K562 (cell line): ENCODE measurements around the gene PSMA8. TPM values are rescaled to one million over a fixed set of nuclear protein-coding genes. Genes with fewer than 3 reads are reported as not detected.

Source experiments
- ATAC-seq: fragments of 200-7000 bp; cut with Tn5 transposase; 3 replicates; pipeline ENCODE4 v1.9.1; 2020; ENCODE audit warnings: moderate library complexity
- BruUV-seq: library from RNA; stranded (reverse); fragments of 400-500 nt; replicated peaks from 2 replicates; lab custom pipeline; 2021; lab: Mats Ljungman, UMichigan
- CTCF ChIA-PET: fragments of 300-600 bp; formaldehyde crosslinking; extraction: SDS; loops from one replicate; lab custom pipeline; 2021; ENCODE audit warnings: low intra/inter-chr PET ratio; lab: Yijun Ruan, JAX
- POLR2A ChIA-PET: fragments of 300-600, 350-650 bp; sonication (Branson Sonifier 250); formaldehyde crosslinking; extraction: SDS; loops from one replicate; lab custom pipeline; 2021; ENCODE audit warnings: antibody characterized with exemption, inconsistent platforms; lab: Yijun Ruan, JAX
- DNase-seq, 4 experiments: peaks; one replicate each; pipeline versions ENCODE4 v3.0.0 to v3.0.0-alpha.2; 2011 to 2018; ENCODE audit warnings: low spot score in 3 of 4, mixed read lengths in 3 of 4; ENCODE audit errors: extremely low read depth in 1 of 4
- FAIRE-seq: peaks from 2 replicates; lab custom pipeline; 2011; peaks lifted over from hg19 to GRCh38; lab: Jason Lieb, UNC
- H2AFZ ChIP-seq: 2 replicates; pipeline ENCODE4 v1.6.0; 2011; ENCODE audit warnings: low read depth, low read length, control low read depth, inconsistent platforms
- H3K27ac ChIP-seq: fragments of 200-600 bp; 3 replicates; pipeline ENCODE4 v1.8.0; 2011; ENCODE audit warnings: low read depth, mild to moderate bottlenecking, control low read depth, inconsistent platforms, low read length, moderate library complexity, mixed read lengths; ENCODE audit errors: extremely low read depth
- H3K27me3 ChIP-seq, 2 experiments: fragments of 300-600 bp in 1 of 2; 2 replicates in 1 of 2; 3 replicates in 1 of 2; pipeline versions ENCODE4 v1.6.0 to v1.8.0; 2011; ENCODE audit warnings: inconsistent platforms in 2 of 2, low read length in 2 of 2, mild to moderate bottlenecking in 1 of 2, mixed read lengths in 1 of 2, moderate library complexity in 1 of 2; ENCODE audit not compliant: control insufficient read depth in 2 of 2, insufficient read depth in 2 of 2
- H3K36me3 ChIP-seq: fragments of 300-600 bp; 3 replicates; pipeline ENCODE4 v1.8.0; 2011; ENCODE audit warnings: mild to moderate bottlenecking, low read length, inconsistent platforms; ENCODE audit not compliant: control insufficient read depth, insufficient read depth
- H3K4me1 ChIP-seq, 2 experiments: fragments of 200-600 bp in 1 of 2; replicated peaks in 1 of 2; 2 replicates in 1 of 2; 3 replicates in 1 of 2; pipeline versions ENCODE4 v1.5.1 to v1.8.0; 2011; ENCODE audit warnings: inconsistent platforms in 2 of 2, low read length in 2 of 2, mild to moderate bottlenecking in 1 of 2, mixed read lengths in 1 of 2, moderate library complexity in 1 of 2; ENCODE audit not compliant: control insufficient read depth in 2 of 2, insufficient read depth in 2 of 2
- H3K4me2 ChIP-seq: 2 replicates; pipeline ENCODE4 v1.6.1; 2011; ENCODE audit warnings: low read length, control low read depth, inconsistent platforms, mixed read lengths; ENCODE audit not compliant: insufficient read depth
- H3K4me3 ChIP-seq: fragments of 200-600 bp; sonication (generic), shearing (Covaris generic); 2 replicates; pipeline ENCODE4 v1.5.1; 2016; ENCODE audit warnings: control low read depth, inconsistent platforms
- H3K79me2 ChIP-seq: fragments of 200-600 bp; 3 replicates; pipeline ENCODE4 v1.8.0; 2011; ENCODE audit warnings: low read length, inconsistent platforms; ENCODE audit not compliant: control insufficient read depth, insufficient read depth
- H3K9ac ChIP-seq, 2 experiments: 2 replicates each; pipeline versions ENCODE4 v1.6.0 to v1.6.1; 2011; ENCODE audit warnings: low read depth in 2 of 2, low read length in 2 of 2, control low read depth in 1 of 2, inconsistent platforms in 1 of 2, mild to moderate bottlenecking in 1 of 2, mixed read lengths in 1 of 2; ENCODE audit not compliant: insufficient read depth in 1 of 2
- H3K9me1 ChIP-seq: one replicate; pipeline ENCODE4 v1.6.0; 2011; ENCODE audit warnings: inconsistent platforms, mild to moderate bottlenecking, low read length, moderate library complexity; ENCODE audit not compliant: control insufficient read depth, insufficient read depth
- H3K9me3 ChIP-seq: replicated peaks from 2 replicates; pipeline ENCODE4 v1.5.1; 2011; ENCODE audit warnings: low read depth, low read length, inconsistent platforms; ENCODE audit not compliant: control insufficient read depth, insufficient read depth
- H4K20me1 ChIP-seq: replicated peaks from 2 replicates; pipeline ENCODE4 v1.6.1; 2011; ENCODE audit warnings: low read length, inconsistent platforms, mixed read lengths; ENCODE audit not compliant: control insufficient read depth, insufficient read depth
- ARID1B ChIP-seq: fragments of 450-650 bp; IDR thresholded peaks from 2 replicates; pipeline ENCODE4 v1.6.1; 2016; ENCODE audit warnings: antibody characterized with exemption, mild to moderate bottlenecking, inconsistent platforms
- CBFA2T3 ChIP-seq: fragments of 450-650 bp; IDR thresholded peaks from 2 replicates; pipeline ENCODE4 v1.6.1; 2017
- DPF2 ChIP-seq: fragments of 450-650 bp; IDR thresholded peaks from 2 replicates; pipeline ENCODE4 v1.6.1; 2016
- NCOA4 ChIP-seq: fragments of 450-650 bp; IDR thresholded peaks from 2 replicates; pipeline ENCODE4 v1.6.1; 2018; ENCODE audit warnings: mild to moderate bottlenecking; ENCODE audit not compliant: partially characterized antibody
- SMARCA4 ChIP-seq: fragments of 450-650 bp; IDR thresholded peaks from 2 replicates; pipeline ENCODE4 v1.6.1; 2016
- TCF3 ChIP-seq: sonication (generic); formaldehyde crosslinking; IDR thresholded peaks from 2 replicates; pipeline ENCODE4 v1.4.0; 2020; ENCODE audit warnings: mild to moderate bottlenecking, missing genetic modification reagents
- WGBS: fragments of 100-300 bp; shearing (Covaris generic); methylation state at CpG from one replicate; pipeline ENCODE4 v1.1.6; 2016; ENCODE audit warnings: low coverage, mixed read lengths; ENCODE audit not compliant: insufficient coverage; ENCODE audit errors: missing lambda C conversion rate; 5-methylcytosine and 5-hydroxymethylcytosine counted together
- in situ Hi-C: fragments of 300-500 bp; cut with MboI; formaldehyde crosslinking; loops from 4 replicates; pipeline ENCODE4 v1.15.0; 2018; ENCODE audit warnings: inconsistent platforms, mixed read lengths
- intact Hi-C: fragments of 100-400 bp; cut with micrococcal nuclease; formaldehyde crosslinking; loops from 2 replicates; pipeline ENCODE4 v1.14.2; 2022
- polyA plus RNA-seq, 8 experiments: library from polyadenylated mRNA; depleted of rRNA in 4 of 8; stranded (reverse) in 5 of 8; unstranded in 3 of 8; fragments of >200 nt; fragmentation: Nextera tagmentation in 2 of 8; fragmentation: Illumina TruSeq in 1 of 8; extraction: Ambion mirVana in 2 of 8; extraction: Trizol in 1 of 8; gene quantifications; 2 replicates each; pipeline versions ENCODE4 v1.2.1 to v1.2.3, GENCODE V29; 2011 to 2014; ENCODE audit warnings: inconsistent platforms in 1 of 8, missing spikeins in 1 of 8
- total RNA-seq, 7 experiments: library from RNA; depleted of rRNA in 6 of 7; stranded (reverse); fragments of >200 nt in 6 of 7; fragmentation: Illumina TruSeq in 2 of 7; extraction: Trizol in 2 of 7; gene quantifications; 2 replicates each; pipeline versions ENCODE4 v1.2.1 to v1.2.3, GENCODE V29; 2011 to 2021; ENCODE audit warnings: low replicate concordance in 1 of 7
- TF ChIP-seq, protein P1 (sequence below): fragments of 450-650 bp; IDR thresholded peaks from 2 replicates; pipeline ENCODE4 v1.6.1; 2018; ENCODE audit not compliant: partially characterized antibody

PSMA8 gene
- total and polyA plus RNA-seq, 9 of the 15 experiments (the other 6 are each of a cell fraction or from before 2014, with no cell fraction given): not detected

DNA sequence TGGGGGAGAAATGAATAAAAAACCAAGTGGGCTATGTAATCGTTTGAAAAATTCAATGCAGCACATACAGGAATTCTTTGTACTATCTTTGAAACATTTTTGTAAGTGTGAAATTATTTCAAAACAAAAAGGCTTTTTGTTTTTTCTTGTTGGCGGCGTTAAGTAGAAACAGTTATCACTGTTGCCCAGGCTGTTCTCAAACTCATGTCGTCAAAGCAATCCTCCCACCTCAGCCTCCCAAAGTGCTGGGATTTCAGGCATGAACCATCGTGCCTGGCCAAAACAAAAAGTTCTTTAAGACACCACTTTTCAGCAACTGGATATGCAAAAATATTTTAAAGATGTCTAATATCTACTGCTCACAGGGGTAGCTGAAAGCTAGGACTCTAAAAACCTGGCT lies 48.6 kb upstream of the PSMA8 start:
- Histone ChIP-seq H3K36me3 (peaks cover 71% of the 10 kb centered on the region), H3K4me3 (no peak overlapping the region), H3K9ac (no peak overlapping the region), H3K79me2 (peaks cover 92% of the 10 kb centered on the region), H3K9me1 (no peaks in the 10 kb centered on the region), H3K27me3 (no peaks in the 10 kb centered on the region), H3K4me1 (peaks cover 8 to 11% of the 10 kb centered on the region in 2 experiments; a peak in 3 of 5 replicates), H2AFZ (no peak overlapping the region), H3K9me3 (no peaks in the 10 kb centered on the region), H4K20me1 (peaks cover 6% of the 10 kb centered on the region), H3K27ac (no peak overlapping the region; the same call in 2 of the 3 replicates), H3K4me2 (no peak overlapping the region)
- in situ Hi-C loops (no loop called here), intact Hi-C loops (no loop called here)
- POLR2A ChIA-PET: interaction anchor here (0.7 kb wide), 1 partner anchor 172 kb away, joined by 3 read pairs; no protein-coding TSS in a partner anchor
- no peak for FAIRE-seq
- DNase-seq: peak in 1 of 4 experiments; percentile 29
- TF ChIP-seq SMARCA4 (no peak), NCOA4 (no peak), CBFA2T3 (0 out of 2 replicates have a peak, but pooled peaks have one; percentile 20), DPF2 (0 out of 2 replicates have a peak, but pooled peaks have one; percentile 16), TCF3 (peak; percentile 32), ARID1B (peak; percentile 28; the same call in 1 of the 2 replicates)
- TF ChIP-seq, protein P1, sequence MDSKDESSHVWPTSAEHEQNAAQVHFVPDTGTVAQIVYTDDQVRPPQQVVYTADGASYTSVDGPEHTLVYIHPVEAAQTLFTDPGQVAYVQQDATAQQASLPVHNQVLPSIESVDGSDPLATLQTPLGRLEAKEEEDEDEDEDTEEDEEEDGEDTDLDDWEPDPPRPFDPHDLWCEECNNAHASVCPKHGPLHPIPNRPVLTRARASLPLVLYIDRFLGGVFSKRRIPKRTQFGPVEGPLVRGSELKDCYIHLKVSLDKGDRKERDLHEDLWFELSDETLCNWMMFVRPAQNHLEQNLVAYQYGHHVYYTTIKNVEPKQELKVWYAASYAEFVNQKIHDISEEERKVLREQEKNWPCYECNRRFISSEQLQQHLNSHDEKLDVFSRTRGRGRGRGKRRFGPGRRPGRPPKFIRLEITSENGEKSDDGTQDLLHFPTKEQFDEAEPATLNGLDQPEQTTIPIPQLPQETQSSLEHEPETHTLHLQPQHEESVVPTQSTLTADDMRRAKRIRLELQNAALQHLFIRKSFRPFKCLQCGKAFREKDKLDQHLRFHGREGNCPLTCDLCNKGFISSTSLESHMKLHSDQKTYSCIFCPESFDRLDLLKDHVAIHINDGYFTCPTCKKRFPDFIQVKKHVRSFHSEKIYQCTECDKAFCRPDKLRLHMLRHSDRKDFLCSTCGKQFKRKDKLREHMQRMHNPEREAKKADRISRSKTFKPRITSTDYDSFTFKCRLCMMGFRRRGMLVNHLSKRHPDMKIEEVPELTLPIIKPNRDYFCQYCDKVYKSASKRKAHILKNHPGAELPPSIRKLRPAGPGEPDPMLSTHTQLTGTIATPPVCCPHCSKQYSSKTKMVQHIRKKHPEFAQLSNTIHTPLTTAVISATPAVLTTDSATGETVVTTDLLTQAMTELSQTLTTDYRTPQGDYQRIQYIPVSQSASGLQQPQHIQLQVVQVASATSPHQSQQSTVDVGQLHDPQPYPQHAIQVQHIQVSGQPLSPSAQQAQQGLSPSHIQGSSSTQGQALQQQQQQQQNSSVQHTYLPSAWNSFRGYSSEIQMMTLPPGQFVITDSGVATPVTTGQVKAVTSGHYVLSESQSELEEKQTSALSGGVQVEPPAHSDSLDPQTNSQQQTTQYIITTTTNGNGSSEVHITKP: peak; percentile 67
- ATAC-seq: no peak
- no TSS peak for BruUV-seq
- CTCF ChIA-PET: no interaction called here
- WGBS: 42% methylated on average over 5 of the region's 5 CpGs
